Measurements from ENCODE around the gene SH3RF3.

DNA sequence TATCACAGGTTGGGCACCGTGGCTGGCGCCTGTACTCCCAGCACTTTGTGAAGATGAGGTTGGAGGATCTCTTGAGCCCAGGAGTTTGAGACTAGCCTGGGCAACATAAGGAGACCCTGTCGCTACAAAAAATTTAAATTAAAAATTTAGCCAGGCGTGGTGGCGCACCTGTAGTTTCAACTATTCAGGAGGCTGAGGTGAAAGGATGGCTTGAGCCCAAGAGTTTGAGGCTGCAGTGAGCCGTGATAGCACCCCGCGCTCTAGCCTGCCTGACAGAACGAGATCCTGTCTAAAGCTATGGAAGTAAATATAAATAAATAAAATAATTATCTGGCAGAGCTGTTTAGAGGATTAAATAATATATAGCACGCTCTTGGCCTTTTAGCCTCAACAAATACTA, 1.4 kb upstream of the SH3RF3 start:
- TF ChIP-seq POLR2A (IDR thresholded peaks at IDR 0.05), result no peak
- TF ChIP-seq, protein P1, sequence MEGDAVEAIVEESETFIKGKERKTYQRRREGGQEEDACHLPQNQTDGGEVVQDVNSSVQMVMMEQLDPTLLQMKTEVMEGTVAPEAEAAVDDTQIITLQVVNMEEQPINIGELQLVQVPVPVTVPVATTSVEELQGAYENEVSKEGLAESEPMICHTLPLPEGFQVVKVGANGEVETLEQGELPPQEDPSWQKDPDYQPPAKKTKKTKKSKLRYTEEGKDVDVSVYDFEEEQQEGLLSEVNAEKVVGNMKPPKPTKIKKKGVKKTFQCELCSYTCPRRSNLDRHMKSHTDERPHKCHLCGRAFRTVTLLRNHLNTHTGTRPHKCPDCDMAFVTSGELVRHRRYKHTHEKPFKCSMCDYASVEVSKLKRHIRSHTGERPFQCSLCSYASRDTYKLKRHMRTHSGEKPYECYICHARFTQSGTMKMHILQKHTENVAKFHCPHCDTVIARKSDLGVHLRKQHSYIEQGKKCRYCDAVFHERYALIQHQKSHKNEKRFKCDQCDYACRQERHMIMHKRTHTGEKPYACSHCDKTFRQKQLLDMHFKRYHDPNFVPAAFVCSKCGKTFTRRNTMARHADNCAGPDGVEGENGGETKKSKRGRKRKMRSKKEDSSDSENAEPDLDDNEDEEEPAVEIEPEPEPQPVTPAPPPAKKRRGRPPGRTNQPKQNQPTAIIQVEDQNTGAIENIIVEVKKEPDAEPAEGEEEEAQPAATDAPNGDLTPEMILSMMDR (IDR thresholded peaks at IDR 0.05), result no peak
